RWPE1 (cell line): ENCODE data around the gene ADSL.

Experiments
- CTCF ChIA-PET: fragments of 350-600 bp; sonication (Branson Sonifier 250); formaldehyde crosslinking; extraction: SDS; loops from one replicate; lab custom pipeline; 2021; lab: Yijun Ruan, JAX
- POLR2A ChIA-PET: fragments of 400-600 bp; formaldehyde crosslinking; extraction: SDS; loops from one replicate; lab custom pipeline; 2020; ENCODE audit warnings: antibody characterized with exemption; ENCODE audit not compliant: low non-redundant PET; lab: Yijun Ruan, JAX
- DNase-seq: peaks from one replicate; pipeline ENCODE4 v3.0.0; 2012; ENCODE audit warnings: low spot score
- H3K27ac ChIP-seq: fragments of 450-650 bp; 2 replicates; pipeline ENCODE4 v1.5.1; 2017
- CTCF ChIP-seq: fragments of 450-650 bp; conservative IDR thresholded peaks from 2 replicates; pipeline ENCODE4 v1.5.1; 2017; ENCODE audit warnings: low read depth, mild to moderate bottlenecking

ADSL gene

GRCh38 chr22:40342521-40342920 lies 3.8 kb upstream of the ADSL start:
- no peak for DNase-seq
- no peak overlapping the region for H3K27ac ChIP-seq
- TF ChIP-seq CTCF, result no peak
- ChIA-PET POLR2A (no interaction called here), CTCF (interaction anchor here (0.7 to 0.8 kb wide), 2 partner anchors 808 to 1662 kb away, joined by 3 to 4 read pairs; no protein-coding TSS in a partner anchor)

GRCh38 chr22:40345271-40345670 lies 1.0 kb upstream of the ADSL start:
- POLR2A ChIA-PET, result no interaction called here
- CTCF ChIA-PET, result no interaction called here
- no peak for TF ChIP-seq CTCF
- peak overlapping the region; percentile 93 for H3K27ac ChIP-seq
- no peak for DNase-seq

- ChIA-PET POLR2A (no interaction called here), CTCF (no interaction called here)
- peak overlapping the region; percentile 93 for H3K27ac ChIP-seq
- DNase-seq, result peak; percentile 18
- no peak for TF ChIP-seq CTCF
Measured at GRCh38 chr22:40345815-40346184, 500 bp upstream of the ADSL start.

- CTCF ChIA-PET, result interaction anchor here (0.6 to 0.8 kb wide), 3 partner anchors 118 to 306 kb away, joined by 3 read pairs; no protein-coding TSS in a partner anchor
- no peak for TF ChIP-seq CTCF
- H3K27ac ChIP-seq, result peak overlapping the region; percentile 93
- DNase-seq, result no peak
- POLR2A ChIA-PET, result interaction anchor here (0.7 kb wide), 1 partner anchor 812 kb away, joined by 3 read pairs; no protein-coding TSS in a partner anchor
Measured at GRCh38 chr22:40347300-40347699, 1.0 kb downstream of the ADSL start.

GRCh38 chr22:40348025-40348658 lies 1.8 kb downstream of the ADSL start:
- DNase-seq, result peak; percentile 38
- ChIA-PET CTCF (interaction anchor here (0.5 to 1.1 kb wide), 7 partner anchors 119 to 813 kb away, joined by 3 to 8 read pairs (median 3); no protein-coding TSS in a partner anchor), POLR2A (no interaction called here)
- no peak overlapping the region; the same call in 1 of the 2 replicates for H3K27ac ChIP-seq
- peak; percentile 86 for TF ChIP-seq CTCF

GRCh38 chr22:40352763-40353162 lies 6.5 kb downstream of the ADSL start:
- ChIA-PET POLR2A (no interaction called here), CTCF (interaction anchor here (0.6 kb wide), 1 partner anchor 14 kb away, joined by 6 read pairs; no protein-coding TSS in a partner anchor)
- H3K27ac ChIP-seq, result no peak overlapping the region
- no peak for DNase-seq
- no peak for TF ChIP-seq CTCF
